ENCODE measurements around the gene ACTL10. TPM values are rescaled to one million over a fixed set of nuclear protein-coding genes. Genes with fewer than 3 reads are reported as not detected.

ACTL10 gene
- total RNA-seq, 4 donors from 2014 or later, result 0.51 to 0.75 (median 0.66) TPM; not detected in 1

DNA sequence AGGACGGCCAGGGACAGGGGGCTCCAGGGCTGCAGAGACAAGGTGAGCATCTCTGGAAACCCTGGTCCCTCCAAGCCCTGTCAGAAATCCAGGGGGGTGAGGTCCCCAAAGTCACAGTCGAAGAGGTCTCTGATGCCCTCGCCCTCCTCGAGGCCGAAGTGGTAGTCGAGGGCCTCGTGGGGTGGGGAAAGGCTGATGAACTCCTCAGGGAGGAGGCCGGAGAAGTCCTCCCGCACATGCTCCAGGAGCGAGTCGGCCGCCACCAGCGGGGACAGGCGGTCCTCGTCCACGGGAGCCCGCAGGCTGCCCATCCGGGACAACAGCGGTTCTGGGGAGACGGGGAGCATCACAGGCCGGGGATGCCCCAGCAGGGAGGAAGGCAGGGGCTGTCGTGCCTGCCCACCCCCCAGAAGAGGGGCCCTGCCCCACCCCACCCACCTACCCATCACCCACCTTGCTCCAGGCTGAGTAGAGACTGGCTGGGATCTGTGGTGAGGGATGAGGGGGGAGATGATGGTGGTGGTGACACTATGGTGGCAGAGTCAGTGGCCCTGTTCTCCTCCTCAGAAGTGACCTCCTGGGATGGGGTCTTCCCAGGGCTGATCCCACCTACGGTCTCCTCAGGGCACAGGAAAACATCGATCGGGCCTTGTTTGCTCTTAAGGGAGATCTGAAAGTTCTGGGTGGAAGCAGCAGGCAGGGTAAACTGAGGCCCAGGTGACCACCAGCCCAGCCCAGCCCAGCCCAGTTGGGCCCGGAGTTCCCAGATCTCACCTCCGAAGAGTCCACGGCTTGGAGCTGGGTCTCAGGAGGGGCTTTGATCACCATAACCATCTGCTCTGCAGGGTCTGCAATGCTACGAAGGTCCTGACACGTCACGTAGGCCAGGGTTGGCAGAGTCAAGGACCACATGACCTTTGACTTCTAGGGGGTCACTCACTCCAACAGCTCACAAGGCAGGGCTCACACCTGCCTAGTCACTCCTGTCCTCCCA lies 10.2 kb downstream of the ACTL10 start:
- TF ChIP-seq, protein P1, sequence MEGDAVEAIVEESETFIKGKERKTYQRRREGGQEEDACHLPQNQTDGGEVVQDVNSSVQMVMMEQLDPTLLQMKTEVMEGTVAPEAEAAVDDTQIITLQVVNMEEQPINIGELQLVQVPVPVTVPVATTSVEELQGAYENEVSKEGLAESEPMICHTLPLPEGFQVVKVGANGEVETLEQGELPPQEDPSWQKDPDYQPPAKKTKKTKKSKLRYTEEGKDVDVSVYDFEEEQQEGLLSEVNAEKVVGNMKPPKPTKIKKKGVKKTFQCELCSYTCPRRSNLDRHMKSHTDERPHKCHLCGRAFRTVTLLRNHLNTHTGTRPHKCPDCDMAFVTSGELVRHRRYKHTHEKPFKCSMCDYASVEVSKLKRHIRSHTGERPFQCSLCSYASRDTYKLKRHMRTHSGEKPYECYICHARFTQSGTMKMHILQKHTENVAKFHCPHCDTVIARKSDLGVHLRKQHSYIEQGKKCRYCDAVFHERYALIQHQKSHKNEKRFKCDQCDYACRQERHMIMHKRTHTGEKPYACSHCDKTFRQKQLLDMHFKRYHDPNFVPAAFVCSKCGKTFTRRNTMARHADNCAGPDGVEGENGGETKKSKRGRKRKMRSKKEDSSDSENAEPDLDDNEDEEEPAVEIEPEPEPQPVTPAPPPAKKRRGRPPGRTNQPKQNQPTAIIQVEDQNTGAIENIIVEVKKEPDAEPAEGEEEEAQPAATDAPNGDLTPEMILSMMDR (IDR thresholded peaks at IDR 0.05; ENCODE audit: low read depth), result no peak

DNA sequence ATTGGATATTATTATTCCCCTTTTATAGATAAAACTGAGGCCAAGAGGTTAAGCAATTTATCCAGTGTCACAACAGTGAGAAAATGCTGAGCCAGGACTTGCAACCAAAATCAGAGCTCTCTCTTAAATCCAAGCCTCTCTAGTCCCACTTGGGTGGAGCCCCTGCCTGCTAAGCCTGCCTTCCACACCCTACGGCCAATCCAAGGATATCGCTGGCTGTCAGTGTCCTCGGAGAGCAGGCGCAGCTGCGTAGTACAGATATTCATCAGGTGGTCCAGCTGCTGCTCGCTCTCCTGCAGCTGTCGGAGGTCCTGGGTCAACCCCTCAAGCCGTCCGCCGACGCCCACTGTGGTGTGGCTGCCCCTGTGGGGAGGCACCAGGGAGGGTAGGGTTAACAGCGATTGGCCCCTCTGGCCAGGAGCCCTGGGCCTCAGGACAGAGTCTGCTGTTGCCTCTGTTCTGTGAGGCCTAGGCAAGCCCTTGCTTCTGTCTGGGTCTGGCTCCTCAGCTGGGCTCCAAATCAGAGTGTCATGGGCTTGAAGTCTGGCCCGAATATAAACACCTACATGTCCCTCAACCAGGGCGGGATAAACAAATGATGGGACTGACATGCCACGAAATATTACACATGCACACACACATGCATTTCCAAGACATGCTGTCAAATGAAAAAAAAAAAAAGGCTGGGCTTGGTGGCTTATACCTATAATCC lies 11.4 kb downstream of the ACTL10 start:
- TF ChIP-seq, protein P1 (IDR thresholded peaks at IDR 0.05; ENCODE audit: low read depth), result no peak

DNA sequence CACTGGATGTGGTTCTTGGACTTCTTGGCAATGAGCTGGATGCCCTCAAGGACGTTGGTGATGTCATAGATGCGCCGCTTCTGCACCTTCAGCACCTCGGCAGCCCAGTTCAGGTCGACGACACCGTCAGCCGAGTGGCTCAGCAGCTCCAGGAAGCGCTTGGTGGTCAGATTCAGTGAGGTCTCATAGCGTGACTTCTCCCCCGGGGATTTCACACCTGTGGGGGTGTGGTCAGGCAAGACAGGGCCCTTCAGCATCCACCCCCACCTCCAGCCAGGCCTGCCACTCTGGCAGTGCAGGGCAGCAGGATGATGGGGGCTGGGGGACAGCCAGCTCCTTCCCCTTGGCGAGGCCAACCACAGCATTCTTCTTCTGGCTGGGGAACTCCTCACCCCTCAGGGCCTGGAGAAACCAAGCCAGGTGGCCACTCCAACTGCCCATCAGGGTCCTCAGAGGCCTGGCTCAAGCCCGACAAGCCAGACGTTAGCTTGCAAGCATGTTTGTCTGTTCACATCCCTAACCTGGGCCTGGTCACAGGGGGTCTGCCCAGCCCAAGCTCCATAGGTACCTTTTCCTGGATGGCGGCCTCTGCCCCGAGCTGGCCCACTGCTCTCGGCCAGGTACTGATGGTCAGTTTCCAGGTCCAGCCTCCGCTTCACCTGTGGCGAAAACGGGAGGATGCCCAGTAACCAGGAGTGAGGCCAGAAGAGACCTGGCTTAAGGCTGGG lies 13.2 kb downstream of the ACTL10 start:
- TF ChIP-seq, protein P1 (IDR thresholded peaks at IDR 0.05; ENCODE audit: low read depth), result no peak

DNA sequence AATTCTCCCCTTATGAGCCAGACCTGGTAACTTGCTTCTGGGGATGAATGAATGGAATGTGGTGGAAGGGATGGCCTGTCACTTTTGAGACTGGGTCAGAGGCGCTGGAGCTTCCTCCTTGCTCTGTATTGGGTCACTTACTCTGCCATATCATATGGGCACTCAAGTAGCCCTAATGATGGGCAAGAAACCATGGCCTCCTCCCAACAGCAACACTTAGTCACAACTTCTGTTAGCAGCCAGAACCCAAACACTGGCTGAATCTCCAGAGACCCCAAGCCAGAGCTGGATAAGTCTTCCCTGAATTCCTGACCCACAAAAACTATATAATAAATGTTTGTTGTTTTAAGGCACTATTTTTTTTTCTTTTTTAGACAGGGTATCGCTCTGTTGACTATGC lies 13.9 kb downstream of the ACTL10 start:
- TF ChIP-seq, protein P1 (IDR thresholded peaks at IDR 0.05; ENCODE audit: low read depth), result no peak

DNA sequence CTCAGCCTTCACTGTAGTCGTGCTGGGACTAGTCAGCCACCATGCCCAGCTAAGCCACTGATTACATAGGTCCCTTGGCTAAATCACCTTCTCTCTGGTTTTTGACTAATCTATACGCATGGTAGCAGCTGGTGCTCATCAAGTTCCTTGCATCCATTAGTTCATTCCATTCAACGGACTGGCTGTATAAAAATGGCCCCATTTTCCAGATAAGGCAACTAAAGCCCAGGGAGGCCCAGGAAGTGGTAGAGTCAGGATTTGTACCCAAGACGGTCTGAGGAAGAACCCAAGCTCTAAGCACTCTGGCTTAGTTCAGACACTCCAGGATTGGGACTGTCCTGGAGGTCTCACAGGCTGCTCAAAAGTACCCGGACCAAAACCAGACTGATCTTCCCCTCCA lies 14.5 kb downstream of the ACTL10 start:
- TF ChIP-seq, protein P1 (IDR thresholded peaks at IDR 0.05; ENCODE audit: low read depth), result no peak

DNA sequence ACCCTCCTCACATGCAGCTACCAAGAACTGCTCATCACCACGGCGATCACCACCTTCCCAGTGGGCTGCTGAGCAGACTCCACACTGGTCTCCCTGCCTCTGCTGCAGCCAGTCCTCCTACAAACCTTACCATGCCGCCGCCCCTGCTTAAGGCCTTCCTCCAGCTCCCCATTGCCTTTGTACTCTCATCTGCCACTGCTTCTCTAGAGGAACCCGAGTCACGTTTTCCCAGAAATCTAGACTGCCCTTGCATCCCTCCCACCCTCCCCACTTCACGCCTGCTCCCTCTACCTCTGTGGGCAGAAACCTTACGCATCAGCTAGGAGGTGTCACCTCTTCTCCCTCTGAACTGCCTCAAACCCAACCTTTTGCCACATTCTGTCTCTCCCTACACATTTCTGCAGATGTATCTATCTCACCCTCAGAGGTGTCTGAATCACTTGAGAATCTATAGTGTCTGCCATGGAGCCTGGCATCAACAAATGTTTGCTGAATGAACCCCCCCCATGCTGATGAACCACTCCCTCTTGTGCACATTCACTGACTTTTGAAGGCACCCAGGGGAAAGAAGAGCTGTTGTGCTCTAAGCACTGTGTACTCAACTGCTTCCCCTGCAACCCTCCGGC lies 15.1 kb downstream of the ACTL10 start:
- TF ChIP-seq, protein P1 (IDR thresholded peaks at IDR 0.05; ENCODE audit: low read depth), result no peak
